Measurements from ENCODE around the gene EXOSC5. TPM values are rescaled to one million over a fixed set of nuclear protein-coding genes. Genes with fewer than 3 reads are reported as not detected.

The EXOSC5 gene
- total RNA-seq, 1 donor from 2014 or later = 30.3 TPM

- Histone ChIP-seq H3K4me1 (no peaks in the 10 kb centered on the region), H3K27me3 (no peaks in the 10 kb centered on the region), H3K9me3 (no peaks in the 10 kb centered on the region), H3K27ac (no peak overlapping the region), H3K4me3 (no peak overlapping the region), H3K36me3 (no peaks in the 10 kb centered on the region)
- DNase-seq (ENCODE audit: low spot score in 2 of 2) = no peak
- TF ChIP-seq CTCF (IDR thresholded peaks at IDR 0.05) = no peak
- intact Hi-C loops (cut with DNase I) = loop anchor here (2.0 kb wide), 2 partner anchors 21 to 47 kb away; partner anchors contain the start of gene TMEM91
Measured at GRCh38 chr19:41355802-41356201, 41.4 kb downstream of the EXOSC5 start.

- intact Hi-C loops (cut with DNase I) = loop anchor here (2.0 kb wide), 2 partner anchors 22 to 46 kb away; partner anchors contain the start of gene TMEM91
- H3K27me3 ChIP-seq = no peaks in the 10 kb centered on the region
- DNase-seq (ENCODE audit: low spot score in 2 of 2) = no peak
- no peak for TF ChIP-seq CTCF (IDR thresholded peaks at IDR 0.05)
- no peak overlapping the region for H3K4me3 ChIP-seq
- H3K27ac ChIP-seq = no peak overlapping the region
- no peaks in the 10 kb centered on the region for H3K36me3 ChIP-seq
- H3K4me1 ChIP-seq = peaks cover 0 to 4% of the 10 kb centered on the region in 2 donors
- no peaks in the 10 kb centered on the region for H3K9me3 ChIP-seq
Measured at GRCh38 chr19:41355035-41355434, 42.1 kb downstream of the EXOSC5 start.

GRCh38 chr19:41354343-41354953 is 42.7 kb downstream of the EXOSC5 start:
- H3K4me1 ChIP-seq = peaks cover 0 to 6% of the 10 kb centered on the region in 2 donors

GRCh38 chr19:41353466-41354342 is 43.5 kb downstream of the EXOSC5 start, which contains the start of gene TGFB1:
Gene TGFB1 (minus strand): TSS chr19:41353922. CDS start chr19:41353044, 878 bp downstream.
- H3K27ac ChIP-seq = peak within 1 kb of the TSS; percentile 88 to 93
- H3K9me3 ChIP-seq = no peaks in the 10 kb centered on the region
- peak within 1 kb of the TSS; percentile 66 to 90 for H3K4me3 ChIP-seq
- intact Hi-C loops (cut with DNase I) = loop anchor here (1.0 to 5.0 kb wide), 5 partner anchors 10 to 136 kb away; partner anchors contain the start of genes AXL and TMEM91
- H3K4me1 ChIP-seq = peaks cover 0 to 6% of the 10 kb centered on the region in 2 donors
- H3K36me3 ChIP-seq = no peaks in the 10 kb centered on the region
- peak; percentile 62 to 95 for DNase-seq (ENCODE audit: low spot score in 2 of 2)
- TF ChIP-seq CTCF (IDR thresholded peaks at IDR 0.05) = peak; percentile 84 to 95 (median 93)
- H3K27me3 ChIP-seq = no peaks in the 10 kb centered on the region

More at GRCh38 chr19:41354343-41354953, 42.7 kb downstream of the EXOSC5 start:
- Histone ChIP-seq H3K27me3 (no peaks in the 10 kb centered on the region), H3K4me3 (peak overlapping the region; percentile 66 to 90), H3K27ac (peak overlapping the region; percentile 88 to 93), H3K36me3 (no peaks in the 10 kb centered on the region), H3K9me3 (no peaks in the 10 kb centered on the region)
- intact Hi-C loops (cut with DNase I) = loop anchor here (2.0 to 5.0 kb wide), 3 partner anchors 22 to 137 kb away; partner anchors contain the start of genes AXL and TMEM91
- no peak for TF ChIP-seq CTCF (IDR thresholded peaks at IDR 0.05)
- no peak for DNase-seq (ENCODE audit: low spot score in 2 of 2)

GRCh38 chr19:41352609-41353465 is 44.3 kb downstream of the EXOSC5 start:
- Histone ChIP-seq H3K27me3 (no peaks in the 10 kb centered on the region), H3K36me3 (peaks cover 0 to 5% of the 10 kb centered on the region in 2 donors), H3K9me3 (no peaks in the 10 kb centered on the region), H3K4me3 (peak overlapping the region; percentile 66 to 90), H3K4me1 (peaks cover 0 to 6% of the 10 kb centered on the region in 2 donors), H3K27ac (peak overlapping the region; percentile 88 to 93)
- TF ChIP-seq CTCF (IDR thresholded peaks at IDR 0.05) = peak; percentile 2 to 53 (median 40)
- intact Hi-C loops (cut with DNase I) = loop anchor here (1.0 to 5.0 kb wide), 3 partner anchors 10 to 136 kb away; partner anchors contain the start of gene AXL
- peak in 1 of 2 donors; percentile 83 for DNase-seq (ENCODE audit: low spot score in 2 of 2)

Data from ascending aorta (tissue), 2 donors.